GM18507 (cell line): ENCODE results near the gene G6PD.
"Not testable (repeated sequence)": the region's sequence is repeated elsewhere in the genome, so short reads cannot be mapped to it uniquely, and the experiment has no call there.

ENCODE experiments used
- DNase-seq: peaks from one replicate; pipeline ENCODE4 v3.0.0; 2011; ENCODE audit warnings: low read depth; ENCODE audit not compliant: insufficient read length; ENCODE audit errors: extremely low spot score
- FAIRE-seq: peaks from 2 replicates; lab custom pipeline; 2011; peaks lifted over from hg19 to GRCh38; lab: Jason Lieb, UNC

G6PD gene

DNA sequence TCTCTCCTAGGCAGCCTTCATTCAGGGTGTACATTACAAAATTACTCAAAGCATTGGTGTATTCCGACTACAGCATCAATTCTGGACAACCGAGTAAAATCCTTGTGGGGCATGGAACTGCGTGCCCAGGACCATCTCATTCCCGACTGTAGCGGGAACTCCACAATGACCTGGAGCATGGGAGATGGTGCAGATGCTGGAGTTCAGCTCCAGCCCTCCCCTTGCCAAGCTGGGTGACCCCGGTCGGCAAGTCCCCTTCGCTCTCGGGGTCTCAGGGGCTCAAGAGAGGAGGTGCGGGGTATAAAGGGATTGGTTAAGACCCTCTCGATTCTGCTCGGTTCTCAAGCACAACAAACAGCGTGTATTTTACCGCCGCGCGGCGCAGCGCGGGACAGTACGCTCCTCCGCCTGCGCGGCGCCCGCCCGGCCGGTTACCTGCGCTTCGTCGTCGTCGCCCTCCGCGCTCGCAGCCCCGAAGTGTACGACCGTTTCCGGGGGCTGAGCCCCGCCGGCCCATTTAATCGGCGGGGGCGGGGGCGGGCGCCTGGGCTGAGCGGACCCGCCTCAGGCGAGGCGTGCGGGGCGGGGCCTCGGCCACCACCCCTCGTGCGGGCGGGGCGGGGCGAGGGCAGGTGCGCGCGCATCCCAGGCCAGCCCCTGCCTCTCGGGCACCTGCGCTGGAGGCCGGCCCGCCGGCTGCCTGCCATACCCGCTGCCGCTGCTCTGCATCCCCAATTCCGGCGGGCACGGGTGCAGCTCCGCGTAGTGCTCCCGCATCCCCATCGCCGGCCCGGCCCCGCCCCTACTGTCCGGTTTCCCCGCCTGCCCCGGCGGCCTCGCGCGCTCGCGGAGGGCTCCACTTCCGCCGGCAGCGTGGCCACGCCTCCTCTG lies at the start of gene G6PD:
TSS of gene G6PD (minus strand) at position 493 of the 891 bp plus-strand sequence. CDS start 691 bp downstream, outside the sequence.
- FAIRE-seq, result no peak
- DNase-seq, result peak; percentile 75

DNA sequence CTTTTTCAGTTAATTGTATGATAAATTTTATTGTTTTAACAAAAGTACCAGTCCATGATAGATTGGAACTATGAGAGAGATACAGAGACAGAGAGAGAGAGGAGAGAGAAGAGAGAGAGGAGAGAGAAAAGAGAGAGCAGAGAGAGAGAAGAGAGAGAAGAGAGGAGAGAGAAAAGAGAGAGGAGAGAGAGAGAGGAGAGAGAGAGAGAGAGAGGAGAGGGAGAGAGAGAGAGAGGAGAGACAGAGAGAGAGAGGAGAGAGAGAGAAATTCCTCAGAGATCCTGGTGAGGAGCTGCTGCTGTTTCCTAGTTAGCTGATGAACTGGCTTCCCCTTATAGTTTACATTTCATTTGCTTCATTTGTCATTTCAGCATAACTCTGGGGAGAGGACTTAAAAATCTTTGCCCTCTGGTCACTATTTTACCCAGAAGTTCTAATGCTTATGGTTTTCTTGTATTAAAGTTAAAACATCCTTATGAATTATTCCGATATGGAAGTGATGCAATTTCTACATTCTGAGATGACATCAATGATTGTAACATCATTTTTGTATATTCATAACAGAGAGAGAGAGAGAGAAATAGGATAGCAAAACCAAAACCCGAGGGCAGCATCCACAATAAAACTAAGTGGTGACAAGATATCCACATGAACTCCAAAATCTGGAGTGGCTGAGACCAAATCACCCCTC lies 49.1 kb upstream of the G6PD start:
- no peak for FAIRE-seq
- no peak for DNase-seq

DNA sequence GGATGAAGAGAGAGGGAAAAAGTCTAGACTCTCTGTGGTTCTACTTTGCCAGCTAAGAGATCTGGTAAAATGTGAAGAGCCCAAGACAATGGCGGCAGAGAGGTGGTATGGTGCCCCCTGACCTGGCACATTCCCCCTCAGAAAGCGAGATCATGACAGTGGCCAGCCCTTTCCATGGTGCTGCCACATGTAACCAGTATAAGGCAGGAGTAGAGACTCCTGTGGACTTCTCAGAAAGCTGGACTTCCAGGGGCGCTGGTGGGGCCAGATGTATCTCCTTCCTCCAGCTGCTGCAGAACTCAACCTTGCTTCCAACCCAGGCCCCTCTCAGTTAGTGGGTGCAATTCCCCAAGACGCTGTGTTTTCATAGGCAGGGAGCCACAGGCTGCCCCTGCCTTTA lies 47.8 kb upstream of the G6PD start:
- DNase-seq, result no peak
- no peak for FAIRE-seq

DNA sequence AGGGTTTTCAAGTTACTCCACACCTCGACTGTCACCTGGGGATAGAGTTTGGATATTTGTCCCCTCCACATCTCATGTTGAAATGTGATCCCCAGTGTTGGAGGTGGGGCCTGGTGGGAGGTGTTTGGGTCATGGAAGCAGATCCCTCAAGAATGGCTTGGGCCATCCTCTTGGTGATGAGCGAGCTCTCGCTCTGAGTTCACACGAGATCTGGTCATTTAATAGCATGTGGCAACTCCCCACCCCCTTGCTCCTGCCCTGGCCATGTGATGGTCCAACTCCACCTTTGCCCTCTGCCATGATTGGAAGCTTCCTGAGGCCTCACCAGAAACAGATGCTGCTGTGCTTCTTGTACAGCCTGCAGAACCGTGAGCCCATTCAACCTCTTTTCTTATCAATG lies 46.6 kb upstream of the G6PD start:
- DNase-seq (no peak), FAIRE-seq (no peak)

DNA sequence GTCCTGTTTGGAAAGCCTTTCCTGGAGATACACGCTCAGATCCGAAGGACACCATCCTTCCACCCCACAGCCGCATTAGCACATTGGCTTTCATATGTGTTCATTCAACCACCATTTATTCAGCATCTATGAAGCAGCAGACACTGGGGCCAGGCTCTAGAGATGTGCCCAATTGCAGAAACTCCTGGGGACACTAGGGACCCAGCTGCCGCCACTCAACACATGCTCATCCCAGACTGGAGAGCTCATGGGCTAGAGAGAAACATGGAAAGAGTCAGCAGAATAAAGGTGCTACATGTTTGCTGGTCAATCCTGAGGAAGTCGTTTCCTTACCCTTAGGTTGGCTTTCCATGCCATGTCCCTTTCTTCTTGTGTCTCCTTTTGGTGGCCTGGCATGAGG lies 45.9 kb upstream of the G6PD start:
- FAIRE-seq, result no peak
- DNase-seq, result no peak

DNA sequence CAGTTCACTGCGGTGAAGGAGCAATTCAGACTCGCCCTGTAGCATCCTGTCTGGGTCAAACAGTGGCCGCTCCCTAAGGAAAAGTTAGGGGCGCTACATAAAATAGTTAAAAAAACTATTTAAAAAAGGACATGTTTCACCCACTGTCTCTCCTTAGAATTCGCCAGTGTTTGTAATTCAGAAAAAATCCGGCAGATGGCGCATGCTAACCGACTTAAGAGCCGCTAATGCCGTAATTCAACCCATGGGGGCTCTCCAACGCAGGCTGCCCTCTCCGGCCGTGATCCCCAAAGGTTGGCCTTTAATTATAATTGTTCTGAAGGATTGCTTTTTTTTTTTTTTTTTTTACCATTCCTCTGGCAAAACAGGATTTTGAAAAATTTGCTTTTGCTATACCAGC lies 43.8 kb upstream of the G6PD start:
- FAIRE-seq, result peak; percentile 52
- not testable (repeated sequence) for DNase-seq

DNA sequence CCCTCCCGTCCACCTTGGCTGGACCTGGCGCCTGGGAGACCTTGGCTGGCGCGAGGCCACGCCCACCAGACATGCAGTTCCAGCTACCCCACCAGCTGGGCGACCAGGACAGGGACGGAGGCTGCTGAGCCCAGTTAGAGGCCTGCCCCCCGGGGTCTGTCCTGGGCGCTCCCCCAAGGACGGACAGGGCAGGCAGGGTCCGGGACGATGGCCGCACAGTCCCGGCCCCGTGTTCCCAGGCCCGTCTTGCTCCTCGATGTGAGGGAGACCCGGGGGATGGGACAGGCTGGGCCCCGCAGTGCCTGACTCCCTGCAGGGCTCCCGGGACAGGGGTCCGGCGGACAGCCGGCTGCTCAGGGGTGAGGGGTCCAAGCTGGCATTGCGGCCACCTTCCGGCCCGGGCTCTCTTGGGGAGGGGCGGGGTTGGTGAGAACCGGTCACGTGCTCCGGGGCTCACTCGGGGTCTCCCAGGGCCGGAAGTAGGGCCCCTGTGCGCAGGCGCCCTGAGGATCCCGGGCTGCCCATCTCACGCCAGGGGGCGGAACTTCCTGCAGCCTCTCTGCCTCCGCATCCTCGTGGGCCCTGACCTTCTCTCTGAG lies 38.0 kb upstream of the G6PD start, which contains the start of gene CTAG1A:
TSS of gene CTAG1A (plus strand) at position 549 of the 599 bp plus-strand sequence. CDS start 74 bp downstream, outside the sequence.
- not testable (repeated sequence) for FAIRE-seq, DNase-seq

DNA sequence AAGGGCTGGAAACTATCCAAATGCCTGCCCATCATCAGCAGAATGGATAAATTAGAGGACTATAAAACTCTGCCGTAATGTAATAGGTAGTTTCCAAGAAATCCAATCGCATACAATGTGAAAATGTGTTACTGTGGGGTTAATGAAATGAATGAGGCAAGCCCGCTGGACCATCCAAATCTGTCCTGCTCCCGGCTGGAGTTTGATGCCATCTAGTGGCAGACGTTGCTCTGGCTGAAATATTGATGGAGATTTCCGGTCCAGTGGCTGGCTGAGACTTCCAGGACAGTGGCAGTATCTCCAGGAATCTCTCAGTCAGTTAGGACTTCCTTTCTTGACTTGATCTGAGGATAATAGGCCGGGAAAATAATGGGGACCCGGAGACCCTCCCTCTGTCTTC lies 36.3 kb upstream of the G6PD start:
- not testable (repeated sequence) for FAIRE-seq, DNase-seq

DNA sequence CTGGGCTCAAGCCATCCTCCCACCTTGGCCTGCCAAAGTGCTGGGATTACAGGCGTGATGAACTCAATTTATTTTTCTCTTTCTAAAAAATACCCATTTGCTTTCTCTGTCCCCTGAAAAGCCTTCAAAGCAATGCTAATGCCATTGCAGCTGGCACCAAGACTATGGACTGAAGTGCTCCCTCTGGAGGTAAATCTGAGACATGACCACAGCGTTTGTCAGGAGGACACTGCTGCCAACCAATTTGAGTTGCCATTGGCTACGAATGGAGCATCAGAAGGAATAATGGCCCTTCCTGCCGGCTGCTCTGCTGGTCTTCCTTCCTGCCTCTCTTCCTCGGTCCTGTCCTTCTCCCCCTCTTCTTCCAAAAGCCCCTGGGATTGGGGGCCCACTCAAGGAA lies 28.4 kb upstream of the G6PD start:
- FAIRE-seq, result peak; percentile 90
- not testable (repeated sequence) for DNase-seq

DNA sequence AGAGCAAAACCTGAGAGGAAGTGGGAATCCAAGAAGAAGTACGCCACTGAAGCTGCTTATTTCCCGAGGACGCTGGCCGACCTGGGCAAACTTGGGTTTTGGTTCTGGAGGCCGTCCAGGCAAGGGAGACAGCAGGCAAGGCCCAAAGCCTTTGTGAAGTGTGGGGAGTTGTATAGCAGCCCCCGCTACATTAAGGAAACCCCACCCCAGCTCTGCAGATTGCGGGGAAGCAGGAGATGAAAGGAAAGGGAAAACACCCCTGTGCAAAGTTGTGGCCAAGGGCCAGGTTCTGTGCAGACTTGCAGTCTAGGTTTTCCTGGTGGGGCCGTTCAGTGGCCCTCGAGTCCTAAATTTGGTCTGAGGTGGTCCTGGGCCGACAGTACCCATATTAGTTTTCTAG lies 26.4 kb upstream of the G6PD start:
- not testable (repeated sequence) for DNase-seq, FAIRE-seq

DNA sequence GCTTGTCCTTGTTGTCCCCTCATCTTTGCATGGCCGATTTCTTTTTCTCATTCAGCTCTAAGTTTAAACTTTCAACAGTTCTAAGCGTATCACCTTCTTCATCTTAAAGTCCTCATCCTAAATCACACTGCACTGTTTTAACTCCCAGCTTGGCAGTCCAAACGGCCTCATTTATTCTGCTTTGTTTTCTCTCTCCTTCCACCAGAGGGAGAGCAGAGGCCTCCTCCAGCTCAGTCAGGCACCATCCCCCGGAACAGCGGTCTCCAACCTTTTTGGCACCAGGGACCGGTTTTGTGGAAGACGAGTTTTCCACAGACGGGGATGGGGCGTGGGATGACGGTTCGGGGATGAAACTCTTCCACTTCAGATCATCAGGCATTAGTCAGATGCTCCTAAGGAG lies 23.7 kb upstream of the G6PD start:
- peak; percentile 82 for FAIRE-seq

DNA sequence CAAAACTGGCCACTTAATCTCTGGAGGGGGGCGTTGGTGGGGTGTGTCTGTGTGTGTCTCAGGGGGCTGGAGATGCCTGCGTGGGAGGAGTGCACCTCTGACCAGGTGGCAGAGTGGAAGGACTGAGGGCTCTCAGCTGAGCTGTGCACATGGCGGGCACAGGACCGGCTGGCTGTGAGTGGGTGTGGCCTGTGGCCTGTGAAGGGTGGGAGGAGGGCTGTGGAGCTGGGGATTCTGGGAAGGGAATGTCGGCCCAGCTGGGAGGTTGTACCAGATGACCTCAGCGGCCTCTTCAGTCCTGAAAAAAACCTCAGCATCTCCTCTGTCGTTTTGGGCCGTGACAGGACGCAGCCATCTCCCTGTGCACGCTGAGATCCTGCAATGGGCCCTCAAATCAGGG lies 15.6 kb upstream of the G6PD start:
- DNase-seq, FAIRE-seq: not testable (repeated sequence)

More for the DNA sequence above, 23.7 kb upstream of the G6PD start:
- DNase-seq, result not testable (repeated sequence)

DNA sequence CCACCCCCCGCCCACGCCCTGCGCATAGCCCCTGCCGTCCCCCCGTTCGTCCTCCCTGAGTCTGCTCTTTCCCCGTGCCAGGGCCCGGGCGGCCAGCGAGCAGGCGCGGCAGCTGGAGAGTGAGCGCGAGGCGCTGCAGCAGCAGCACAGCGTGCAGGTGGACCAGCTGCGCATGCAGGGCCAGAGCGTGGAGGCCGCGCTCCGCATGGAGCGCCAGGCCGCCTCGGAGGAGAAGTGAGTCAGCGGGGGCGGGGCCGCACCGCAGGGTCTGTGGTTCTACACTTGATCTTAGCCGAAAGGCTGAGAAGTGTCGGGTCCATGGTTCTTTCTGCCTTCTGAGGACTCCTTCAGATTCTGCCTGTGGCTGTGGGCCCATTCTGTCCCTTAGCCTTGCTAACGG lies 13.7 kb upstream of the G6PD start:
- FAIRE-seq, DNase-seq: not testable (repeated sequence)

DNA sequence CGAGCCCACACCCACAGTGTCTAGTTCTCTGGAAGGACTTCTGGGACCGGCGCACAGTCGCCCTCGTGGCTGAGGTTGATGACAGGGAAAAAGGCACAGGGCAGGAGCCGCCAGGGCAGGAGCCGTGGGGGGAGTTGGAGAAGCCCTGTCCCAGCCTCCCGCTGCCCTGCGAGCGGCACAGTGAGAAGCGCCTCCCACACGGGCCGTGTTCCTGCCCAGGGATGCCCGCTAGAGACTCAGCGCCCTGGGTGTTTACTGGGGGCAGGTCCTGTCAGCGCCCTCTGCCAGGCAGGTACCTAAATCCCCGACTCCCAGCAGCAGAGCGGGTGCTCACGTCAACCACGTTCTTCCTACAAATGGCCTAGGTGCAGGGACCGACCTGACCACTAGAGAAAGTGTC lies 12.2 kb upstream of the G6PD start:
- not testable (repeated sequence) for FAIRE-seq, DNase-seq

DNA sequence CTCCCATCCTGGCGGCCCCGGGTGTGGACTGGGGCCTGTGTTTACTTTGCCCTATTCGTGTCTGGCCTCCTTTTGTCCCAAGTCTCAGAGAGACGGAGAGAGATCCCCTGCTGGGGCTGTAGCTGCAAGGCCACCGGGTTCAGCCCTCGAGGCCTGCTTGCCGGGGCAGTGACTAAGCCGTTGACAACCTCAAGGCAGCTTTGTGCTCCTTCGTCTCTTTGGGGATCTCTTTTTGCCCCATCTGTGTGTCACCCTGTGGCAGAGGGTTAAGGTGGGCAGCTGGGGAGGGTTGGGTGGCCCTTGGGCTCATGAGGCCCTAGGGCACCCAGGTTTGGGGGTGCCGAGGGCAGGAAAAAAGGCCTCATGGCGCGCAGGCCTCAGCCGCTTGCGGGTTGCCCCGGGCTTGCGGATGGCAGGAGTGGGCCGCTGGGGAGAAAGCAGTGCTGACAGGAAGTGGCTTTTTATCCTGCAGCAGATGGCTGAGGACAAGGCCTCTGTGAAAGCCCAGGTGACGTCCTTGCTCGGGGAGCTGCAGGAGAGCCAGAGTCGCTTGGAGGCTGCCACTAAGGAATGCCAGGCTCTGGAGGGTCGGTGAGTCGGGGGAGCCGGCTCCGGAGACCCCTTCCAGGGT lies 11.5 kb upstream of the G6PD start:
- not testable (repeated sequence) for DNase-seq, FAIRE-seq

DNA sequence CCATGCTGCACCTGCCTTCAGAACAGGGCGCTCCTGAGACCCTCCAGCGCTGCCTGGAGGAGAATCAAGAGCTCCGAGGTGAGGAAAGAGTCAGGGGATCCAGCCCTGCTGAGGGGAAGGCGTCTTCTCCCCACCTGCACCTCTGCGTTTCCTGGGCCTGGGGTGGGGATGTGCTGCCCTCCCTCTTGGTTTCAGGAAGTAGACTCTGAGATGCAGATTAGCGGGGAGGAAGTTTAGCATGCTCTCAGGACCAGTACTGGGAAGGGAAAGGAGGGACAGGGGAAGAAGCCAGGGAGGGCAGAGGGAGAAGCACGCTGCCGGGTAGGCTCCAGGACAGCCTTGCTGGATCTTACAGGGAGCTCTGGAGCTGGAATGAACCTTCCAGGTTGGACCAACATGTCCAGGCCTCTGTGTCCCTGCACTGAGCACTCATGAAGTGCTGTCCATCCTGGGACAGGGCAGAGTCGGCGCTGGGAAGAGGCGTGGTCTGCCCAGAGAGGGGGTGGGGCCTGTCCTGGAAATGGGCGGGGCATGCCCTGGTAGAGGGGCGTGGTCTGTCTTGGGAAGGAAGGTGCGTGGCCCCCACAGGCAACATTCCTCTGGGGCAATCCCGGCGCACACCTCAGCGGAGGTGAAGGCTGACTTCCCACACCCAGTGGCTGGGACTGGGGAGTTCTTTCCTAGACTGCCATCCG lies 5.6 kb upstream of the G6PD start:
- not testable (repeated sequence) for DNase-seq
- FAIRE-seq, result peak; percentile 63

DNA sequence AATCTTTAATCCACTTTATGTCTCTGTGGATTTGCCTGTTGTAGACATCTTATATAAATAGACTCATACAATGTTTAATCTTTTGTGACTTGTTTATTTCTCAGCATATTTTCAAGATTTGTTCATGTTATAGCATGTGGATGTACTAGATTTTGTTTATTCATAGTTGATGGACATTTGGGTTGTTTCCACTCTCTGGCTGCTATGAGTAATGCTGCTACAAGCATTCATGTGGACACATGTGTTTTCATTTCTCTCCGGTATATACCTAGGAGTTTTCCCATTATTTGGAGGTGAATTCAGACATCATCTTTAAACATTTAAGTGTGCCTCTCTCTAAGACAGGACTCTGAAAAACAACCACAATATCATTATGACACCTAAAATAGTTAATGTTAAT lies 3.1 kb upstream of the G6PD start:
- no peak for DNase-seq
- FAIRE-seq, result no peak

DNA sequence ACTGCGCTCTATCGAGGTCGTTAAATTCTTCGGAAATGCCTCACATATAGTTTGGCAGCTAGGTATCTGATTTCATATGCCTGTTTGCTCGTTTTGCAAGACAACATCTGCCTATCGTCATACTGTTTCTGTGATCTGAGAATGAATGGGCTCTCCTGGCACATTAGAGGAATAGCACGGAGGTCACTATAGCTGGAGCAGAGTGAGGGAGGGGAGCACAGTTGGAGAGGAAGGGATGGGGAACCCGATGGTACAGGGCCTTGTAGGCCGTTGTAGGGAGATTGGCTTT lies 1.3 kb upstream of the G6PD start:
- DNase-seq (no peak), FAIRE-seq (no peak)
